ENCODE data around the gene MMP17. TPM values are rescaled to one million over a fixed set of nuclear protein-coding genes. Genes with fewer than 3 reads are reported as not detected.
A peak's percentile ranks its signal among the peaks of the same experiment; 100 is the strongest.

The MMP17 gene
- total and polyA plus RNA-seq, 9 donors, result 0.78 to 15.6 (median 13.3) TPM

- Histone ChIP-seq H3K27ac (no peak overlapping the region), H3K36me3 (no peaks in the 10 kb centered on the region), H3K4me3 (no peak overlapping the region), H3K9me3 (no peaks in the 10 kb centered on the region), H3K27me3 (no peaks in the 10 kb centered on the region), H3K4me1 (ENCODE audit: insufficient read depth) (no peaks in the 10 kb centered on the region)
- WGBS, 3 donors, result 82 to 87% (median 85%) methylated on average over 10 of the region's 10 CpGs
- intact Hi-C loops (cut with DNase I), result no loop called here
- DNase-seq, result peak in 1 of 5 donors; percentile 19
- TF ChIP-seq POLR2A (IDR thresholded peaks at IDR 0.05) (no peak), CTCF (IDR thresholded peaks at IDR 0.05) (no peak), EP300 (IDR thresholded peaks at IDR 0.05) (no peak)
Measured at GRCh38 chr12:131856366-131857097, 28.3 kb downstream of the MMP17 start.

- no peaks in the 10 kb centered on the region for H3K36me3 ChIP-seq
- H3K27me3 ChIP-seq, result no peaks in the 10 kb centered on the region
- H3K9me3 ChIP-seq, result no peaks in the 10 kb centered on the region
- WGBS, 3 donors, result 71 to 73% (median 73%) methylated on average over 19 to 21 of the region's 21 CpGs
- no peak overlapping the region for H3K4me3 ChIP-seq
- H3K4me1 ChIP-seq (ENCODE audit: insufficient read depth), result no peaks in the 10 kb centered on the region
- peak in 1 of 5 donors; percentile 20 for DNase-seq
- intact Hi-C loops (cut with DNase I), result no loop called here
- H3K27ac ChIP-seq, result no peak overlapping the region
- TF ChIP-seq CTCF (IDR thresholded peaks at IDR 0.05) (no peak), POLR2A (IDR thresholded peaks at IDR 0.05) (no peak), EP300 (IDR thresholded peaks at IDR 0.05) (no peak)
Measured at GRCh38 chr12:131857908-131858850, 30.0 kb downstream of the MMP17 start.

- intact Hi-C loops (cut with DNase I), result no loop called here
- DNase-seq, result peak in 1 of 5 donors; percentile 49
- no peak for TF ChIP-seq EP300 (IDR thresholded peaks at IDR 0.05)
- TF ChIP-seq POLR2A (IDR thresholded peaks at IDR 0.05), result no peak
- TF ChIP-seq CTCF (IDR thresholded peaks at IDR 0.05), result no peak
- H3K4me1 ChIP-seq (ENCODE audit: insufficient read depth), result no peaks in the 10 kb centered on the region
- H3K36me3 ChIP-seq, result no peaks in the 10 kb centered on the region
- H3K27me3 ChIP-seq, result no peaks in the 10 kb centered on the region
- no peak overlapping the region for H3K27ac ChIP-seq
- H3K4me3 ChIP-seq, result no peak overlapping the region
- WGBS, 3 donors, result 30 to 44% (median 39%) methylated on average over 19 to 22 of the region's 22 CpGs
- no peaks in the 10 kb centered on the region for H3K9me3 ChIP-seq
Measured at GRCh38 chr12:131860472-131861260, 32.5 kb downstream of the MMP17 start.

All from ovary (tissue), 9 donors.